ENCODE measurements around the gene TBC1D1.

Gene TBC1D1

GRCh38 chr4:38155589-38156294 is 264.9 kb downstream of the TBC1D1 start:
- no peak overlapping the region for H3K4me2 ChIP-seq (ENCODE audit: low read length)
- no peaks in the 10 kb centered on the region for H3K79me2 ChIP-seq
- no peaks in the 10 kb centered on the region for H3K27me3 ChIP-seq (ENCODE audit: control insufficient read depth, insufficient read depth, low read length)
- H3K27ac ChIP-seq: no peak overlapping the region
- no peaks in the 10 kb centered on the region for H3K4me1 ChIP-seq
- H3K36me3 ChIP-seq (ENCODE audit: control insufficient read depth, insufficient read depth, low read length): no peaks in the 10 kb centered on the region
- no peak overlapping the region for H2AFZ ChIP-seq
- no peak for TF ChIP-seq CTCF (IDR thresholded peaks at IDR 0.05)
- H3K9ac ChIP-seq: no peak overlapping the region
- H3K9me3 ChIP-seq (ENCODE audit: control insufficient read depth, low read length): no peaks in the 10 kb centered on the region
- no peak overlapping the region for H3K4me3 ChIP-seq (ENCODE audit: low read depth, low read length)

GRCh38 chr4:38157592-38157991 is 266.7 kb downstream of the TBC1D1 start:
- H3K27ac ChIP-seq: no peak overlapping the region
- H3K36me3 ChIP-seq (ENCODE audit: control insufficient read depth, insufficient read depth, low read length): no peaks in the 10 kb centered on the region
- no peaks in the 10 kb centered on the region for H3K27me3 ChIP-seq (ENCODE audit: control insufficient read depth, insufficient read depth, low read length)
- no peak overlapping the region for H2AFZ ChIP-seq
- TF ChIP-seq CTCF (IDR thresholded peaks at IDR 0.05): no peak
- no peak overlapping the region for H3K4me2 ChIP-seq (ENCODE audit: low read length)
- H3K4me3 ChIP-seq (ENCODE audit: low read depth, low read length): no peak overlapping the region
- no peaks in the 10 kb centered on the region for H3K9me3 ChIP-seq (ENCODE audit: control insufficient read depth, low read length)
- H3K9ac ChIP-seq: no peak overlapping the region
- no peaks in the 10 kb centered on the region for H3K4me1 ChIP-seq
- no peaks in the 10 kb centered on the region for H3K79me2 ChIP-seq

- H2AFZ ChIP-seq: no peak overlapping the region
- H3K4me2 ChIP-seq (ENCODE audit: low read length): no peak overlapping the region
- no peaks in the 10 kb centered on the region for H3K4me1 ChIP-seq
- H3K79me2 ChIP-seq: no peaks in the 10 kb centered on the region
- TF ChIP-seq CTCF (IDR thresholded peaks at IDR 0.05): no peak
- H3K4me3 ChIP-seq (ENCODE audit: low read depth, low read length): no peak overlapping the region
- no peaks in the 10 kb centered on the region for H3K36me3 ChIP-seq (ENCODE audit: control insufficient read depth, insufficient read depth, low read length)
- H3K9me3 ChIP-seq (ENCODE audit: control insufficient read depth, low read length): no peaks in the 10 kb centered on the region
- H3K27ac ChIP-seq: no peak overlapping the region
- no peak overlapping the region for H3K9ac ChIP-seq
- no peaks in the 10 kb centered on the region for H3K27me3 ChIP-seq (ENCODE audit: control insufficient read depth, insufficient read depth, low read length)
These were observed 269.8 kb downstream of the TBC1D1 start for GRCh38 chr4:38160487-38161207.

- no peaks in the 10 kb centered on the region for H3K79me2 ChIP-seq
- no peak overlapping the region for H2AFZ ChIP-seq
- H3K4me2 ChIP-seq (ENCODE audit: low read length): no peak overlapping the region
- H3K9ac ChIP-seq: no peak overlapping the region
- H3K36me3 ChIP-seq (ENCODE audit: control insufficient read depth, insufficient read depth, low read length): no peaks in the 10 kb centered on the region
- H3K9me3 ChIP-seq (ENCODE audit: control insufficient read depth, low read length): no peaks in the 10 kb centered on the region
- H3K27ac ChIP-seq: no peak overlapping the region
- H3K4me3 ChIP-seq (ENCODE audit: low read depth, low read length): no peak overlapping the region
- TF ChIP-seq CTCF (IDR thresholded peaks at IDR 0.05): no peak
- no peaks in the 10 kb centered on the region for H3K27me3 ChIP-seq (ENCODE audit: control insufficient read depth, insufficient read depth, low read length)
- H3K4me1 ChIP-seq: no peaks in the 10 kb centered on the region
These were observed 270.6 kb downstream of the TBC1D1 start for GRCh38 chr4:38161208-38162113.

All from parathyroid adenoma (tissue), 2 donors.